ENCODE results near the gene IWS1. TPM values are rescaled to one million over a fixed set of nuclear protein-coding genes. Genes with fewer than 3 reads are reported as not detected.

Gene IWS1
- total RNA-seq, 1 donor from 2014 or later: 57.6 TPM

Other genes with a start within 250 kb of the IWS1 start
- gene ERCC3, start 232.3 kb downstream of the IWS1 start, total RNA-seq: 63.1 and 65.5 TPM in 2 replicates
- gene MAP3K2, start 138.5 kb downstream of the IWS1 start, total RNA-seq: 64.1 and 66.1 TPM in 2 replicates
- gene PROC, start 108.1 kb downstream of the IWS1 start, total RNA-seq: 0.29 TPM in 2 replicates
- 0.10 and 0.12 TPM in 2 replicates for gene MYO7B, start 9.2 kb upstream of the IWS1 start, total RNA-seq
- gene GPR17, start 119.7 kb upstream of the IWS1 start, total RNA-seq: not detected in 2 replicates
- 4.8 and 5.1 TPM in 2 replicates for gene LIMS2, start 149.0 kb upstream of the IWS1 start, total RNA-seq
- gene SFT2D3, start 175.0 kb upstream of the IWS1 start, total RNA-seq: 6.6 and 7.1 TPM in 2 replicates